Measurements from ENCODE around the gene PARM1. TPM values are rescaled to one million over a fixed set of nuclear protein-coding genes. Genes with fewer than 3 reads are reported as not detected.

Gene PARM1
- total RNA-seq, 3 donors from 2014 or later, result 0.08 to 0.19 (median 0.15) TPM

- Mint-ChIP-seq H3K9me3 (peaks cover 3% of the 10 kb centered on the region), H3K4me1 (ENCODE audit: low read depth) (peaks cover 9% of the 10 kb centered on the region), H3K27me3 (ENCODE audit: low read depth) (peaks cover 57% of the 10 kb centered on the region), H3K36me3 (ENCODE audit: insufficient read depth) (no peaks in the 10 kb centered on the region), H3K4me3 (no peak overlapping the region)
- DNase-seq, result no peak
- no peak for ATAC-seq
Measured at GRCh38 chr4:74930162-74930561, 2.8 kb upstream of the PARM1 start.

DNA sequence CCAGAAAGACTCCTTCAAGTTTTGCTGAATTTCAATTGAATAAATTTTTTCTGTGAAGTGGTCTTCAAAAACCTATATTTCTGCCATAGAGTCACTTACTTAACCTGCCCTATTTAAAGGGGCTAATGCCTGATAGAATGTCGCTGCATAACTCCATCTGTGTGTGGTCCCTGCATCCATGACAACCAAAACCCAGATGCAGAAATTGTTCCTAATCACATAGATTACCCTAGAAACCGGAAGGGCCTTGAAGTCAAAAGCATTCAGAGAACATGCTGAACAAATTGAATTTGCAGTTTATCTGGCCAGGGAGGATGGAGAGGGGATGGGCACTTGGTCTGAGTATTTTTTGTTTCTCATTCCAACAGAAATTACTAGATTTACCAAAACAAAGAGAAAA lies 1.5 kb upstream of the PARM1 start:
- ATAC-seq (no peak), DNase-seq (no peak)
- Mint-ChIP-seq H3K27me3 (ENCODE audit: low read depth) (peaks cover 57% of the 10 kb centered on the region), H3K36me3 (ENCODE audit: insufficient read depth) (no peaks in the 10 kb centered on the region), H3K9me3 (peaks cover 3% of the 10 kb centered on the region), H3K4me1 (ENCODE audit: low read depth) (peaks cover 9% of the 10 kb centered on the region), H3K4me3 (no peak overlapping the region)

DNA sequence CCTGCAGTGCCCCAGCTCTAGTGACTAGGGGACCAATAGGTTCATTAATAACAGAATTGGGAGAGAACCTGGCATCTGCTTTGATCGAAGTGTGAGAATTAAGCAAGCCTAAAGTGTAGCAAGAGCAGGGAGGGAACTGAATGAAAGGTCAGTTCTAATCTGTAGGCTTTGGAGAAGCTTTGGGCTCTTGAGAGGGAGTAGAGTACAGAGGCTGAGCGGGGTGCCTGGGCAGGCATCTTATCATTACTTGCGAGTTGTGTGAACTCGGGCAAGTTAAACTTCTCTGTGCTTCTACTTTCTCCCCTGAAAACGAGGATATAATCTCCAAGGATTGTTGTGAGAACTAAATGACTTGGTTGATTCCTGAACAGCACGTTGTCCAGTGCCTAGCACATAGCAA lies 906 bp upstream of the PARM1 start:
- Mint-ChIP-seq H3K4me3 (no peak overlapping the region), H3K4me1 (ENCODE audit: low read depth) (peaks cover 9% of the 10 kb centered on the region), H3K36me3 (ENCODE audit: insufficient read depth) (no peaks in the 10 kb centered on the region), H3K9me3 (peaks cover 3% of the 10 kb centered on the region), H3K27me3 (ENCODE audit: low read depth) (peaks cover 61% of the 10 kb centered on the region)
- DNase-seq (no peak), ATAC-seq (no peak)

DNA sequence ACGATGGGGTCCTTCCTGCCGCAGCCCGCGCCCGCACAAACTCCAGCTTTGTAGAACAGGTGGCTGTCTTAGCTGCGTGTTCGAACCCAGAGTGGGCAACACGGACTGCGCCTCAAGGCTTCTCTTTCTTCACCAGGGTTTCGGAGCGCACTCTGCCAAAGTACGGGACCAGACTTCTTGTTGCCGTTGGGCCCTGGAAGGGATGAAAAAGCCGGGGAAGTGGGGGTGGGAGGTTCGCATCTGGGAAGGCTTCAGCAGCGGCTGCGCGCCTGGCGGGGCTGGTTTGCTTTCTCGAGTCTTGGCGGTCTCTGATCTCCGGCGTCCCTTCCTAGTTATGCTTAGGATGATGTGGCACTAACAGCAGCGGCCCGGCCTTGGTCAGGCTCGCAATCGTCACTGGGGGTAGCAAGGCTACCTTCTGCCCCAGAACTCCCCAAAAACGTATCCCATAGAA lies 673 bp downstream of the PARM1 start:
- H3K27me3 Mint-ChIP-seq (ENCODE audit: low read depth), result peaks cover 64% of the 10 kb centered on the region
- H3K9me3 Mint-ChIP-seq, result peaks cover 3% of the 10 kb centered on the region
- no peak for DNase-seq
- H3K4me1 Mint-ChIP-seq (ENCODE audit: low read depth), result peaks cover 9% of the 10 kb centered on the region
- no peak for ATAC-seq
- H3K36me3 Mint-ChIP-seq (ENCODE audit: insufficient read depth), result no peaks in the 10 kb centered on the region
- H3K4me3 Mint-ChIP-seq, result peak overlapping the region; percentile 56

- H3K4me3 Mint-ChIP-seq, result peak overlapping the region; percentile 14
- peaks cover 63% of the 10 kb centered on the region for H3K27me3 Mint-ChIP-seq (ENCODE audit: low read depth)
- H3K4me1 Mint-ChIP-seq (ENCODE audit: low read depth), result peaks cover 9% of the 10 kb centered on the region
- no peaks in the 10 kb centered on the region for H3K36me3 Mint-ChIP-seq (ENCODE audit: insufficient read depth)
- DNase-seq (no peak), ATAC-seq (no peak)
- peaks cover 3% of the 10 kb centered on the region for H3K9me3 Mint-ChIP-seq
Measured at GRCh38 chr4:74934016-74934831, 1.3 kb downstream of the PARM1 start.

DNA sequence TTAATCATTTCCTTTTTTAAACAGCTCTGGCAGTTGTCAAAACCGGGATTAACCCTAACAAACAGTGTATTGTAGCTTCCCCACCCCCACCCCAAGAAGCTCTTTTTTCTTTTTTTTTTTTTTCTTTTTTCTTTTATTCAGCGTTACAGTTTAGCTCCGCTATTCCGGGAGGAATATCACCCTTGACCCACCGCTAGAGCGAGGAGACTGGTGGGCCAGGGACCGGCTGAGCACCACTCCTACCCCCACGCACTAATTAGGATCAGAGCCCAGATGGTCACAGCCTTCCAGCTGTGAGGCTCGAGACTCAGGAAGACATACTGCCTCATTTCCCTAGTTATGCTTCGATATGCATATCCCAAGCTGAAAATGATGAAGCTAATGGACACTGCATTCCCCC lies 2.0 kb downstream of the PARM1 start:
- peaks cover 9% of the 10 kb centered on the region for H3K4me1 Mint-ChIP-seq (ENCODE audit: low read depth)
- DNase-seq (no peak), ATAC-seq (no peak)
- H3K4me3 Mint-ChIP-seq, result no peak overlapping the region
- H3K27me3 Mint-ChIP-seq (ENCODE audit: low read depth), result peaks cover 60% of the 10 kb centered on the region
- peaks cover 3% of the 10 kb centered on the region for H3K9me3 Mint-ChIP-seq
- no peaks in the 10 kb centered on the region for H3K36me3 Mint-ChIP-seq (ENCODE audit: insufficient read depth)

DNA sequence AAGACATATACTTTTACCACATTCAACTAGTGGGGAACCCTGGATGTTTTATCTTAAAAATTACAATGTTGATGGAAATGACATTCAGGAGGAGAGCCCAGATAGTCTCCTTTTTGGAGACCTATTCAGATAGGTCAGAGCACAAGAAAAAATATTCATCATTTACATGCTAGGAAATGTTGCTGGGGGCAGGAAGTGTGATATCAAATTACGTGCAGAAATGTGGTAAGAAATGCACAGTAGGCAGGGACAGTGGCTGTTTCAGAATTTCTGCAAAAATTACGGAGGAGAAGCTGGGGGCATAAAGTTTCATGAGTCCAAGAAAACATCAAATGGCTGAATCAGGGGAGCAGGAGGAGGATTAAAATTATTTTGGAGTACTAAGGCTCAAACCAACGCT lies 8.2 kb downstream of the PARM1 start:
- Mint-ChIP-seq H3K4me3 (no peak overlapping the region), H3K9me3 (no peaks in the 10 kb centered on the region), H3K27me3 (ENCODE audit: low read depth) (peaks cover 10% of the 10 kb centered on the region), H3K4me1 (ENCODE audit: low read depth) (no peaks in the 10 kb centered on the region), H3K36me3 (ENCODE audit: insufficient read depth) (no peaks in the 10 kb centered on the region)
- ATAC-seq, result no peak
- DNase-seq, result no peak

DNA sequence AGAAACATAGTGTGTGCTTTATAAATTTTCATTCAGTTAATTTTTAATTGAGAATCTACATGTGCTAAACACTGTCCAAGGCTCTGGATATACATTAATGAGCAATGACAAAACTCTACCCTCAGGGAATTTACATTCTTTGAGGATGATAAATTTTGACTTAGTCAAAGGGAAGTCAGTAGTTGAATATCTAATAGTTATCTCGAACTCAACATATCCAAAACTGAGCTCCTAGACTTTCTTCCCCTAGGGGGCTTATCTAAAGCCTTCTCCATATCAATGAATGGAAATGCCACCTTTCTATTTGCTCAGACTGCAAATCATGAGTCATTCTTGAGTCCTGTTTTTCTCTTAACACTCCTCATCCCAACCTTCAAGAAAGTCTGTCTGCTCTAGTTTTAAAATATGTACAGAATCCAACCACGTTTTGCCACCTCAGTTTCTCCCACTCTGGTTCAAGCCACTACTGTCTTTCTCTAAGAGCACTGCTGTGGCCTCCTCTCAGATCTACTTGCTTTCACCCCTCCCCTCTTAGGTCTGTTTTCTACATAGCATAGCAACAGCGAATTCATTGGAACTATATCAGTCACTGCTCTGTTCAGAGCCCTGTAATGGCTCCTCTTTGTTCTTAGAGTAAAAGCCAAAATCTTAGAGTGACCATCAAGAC lies 9.5 kb downstream of the PARM1 start:
- Mint-ChIP-seq H3K4me1 (ENCODE audit: low read depth) (no peaks in the 10 kb centered on the region), H3K36me3 (ENCODE audit: insufficient read depth) (no peaks in the 10 kb centered on the region), H3K9me3 (no peaks in the 10 kb centered on the region), H3K4me3 (no peak overlapping the region), H3K27me3 (ENCODE audit: low read depth) (peaks cover 1% of the 10 kb centered on the region)
- DNase-seq (no peak), ATAC-seq (no peak)

DNA sequence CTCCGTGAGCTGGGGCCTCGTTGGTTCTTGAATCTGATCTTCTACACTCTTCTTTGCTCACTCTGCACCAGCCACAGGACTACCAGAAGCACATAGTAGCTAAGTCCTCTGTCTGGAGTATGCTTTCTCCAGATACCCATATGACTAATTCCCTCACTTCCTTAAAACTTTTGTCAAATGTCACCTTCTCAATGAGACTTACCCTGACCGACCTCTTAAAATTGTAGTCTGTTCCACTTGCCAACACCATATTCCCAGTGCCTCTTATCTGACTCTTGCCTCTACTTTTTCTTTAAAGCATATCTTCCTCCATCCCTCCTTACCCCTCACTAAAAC lies 10.0 kb downstream of the PARM1 start:
- DNase-seq (no peak), ATAC-seq (no peak)
- H3K9me3 Mint-ChIP-seq, result no peaks in the 10 kb centered on the region
- H3K36me3 Mint-ChIP-seq (ENCODE audit: insufficient read depth), result no peaks in the 10 kb centered on the region
- no peaks in the 10 kb centered on the region for H3K4me1 Mint-ChIP-seq (ENCODE audit: low read depth)
- peaks cover 1% of the 10 kb centered on the region for H3K27me3 Mint-ChIP-seq (ENCODE audit: low read depth)
- no peak overlapping the region for H3K4me3 Mint-ChIP-seq

GRCh38 chr4:74944354-74944793 lies 11.5 kb downstream of the PARM1 start:
- H3K4me3 Mint-ChIP-seq, result no peak overlapping the region
- H3K36me3 Mint-ChIP-seq (ENCODE audit: insufficient read depth), result no peaks in the 10 kb centered on the region
- H3K9me3 Mint-ChIP-seq, result no peaks in the 10 kb centered on the region
- no peaks in the 10 kb centered on the region for H3K4me1 Mint-ChIP-seq (ENCODE audit: low read depth)
- H3K27me3 Mint-ChIP-seq (ENCODE audit: low read depth), result peaks cover 1% of the 10 kb centered on the region
- DNase-seq, result no peak
- no peak for ATAC-seq

- Mint-ChIP-seq H3K27me3 (ENCODE audit: low read depth) (no peaks in the 10 kb centered on the region), H3K4me1 (ENCODE audit: low read depth) (no peaks in the 10 kb centered on the region), H3K9me3 (no peaks in the 10 kb centered on the region), H3K4me3 (no peak overlapping the region), H3K36me3 (ENCODE audit: insufficient read depth) (no peaks in the 10 kb centered on the region)
- DNase-seq (no peak), ATAC-seq (no peak)
Measured at GRCh38 chr4:74946196-74946595, 13.3 kb downstream of the PARM1 start.

DNA sequence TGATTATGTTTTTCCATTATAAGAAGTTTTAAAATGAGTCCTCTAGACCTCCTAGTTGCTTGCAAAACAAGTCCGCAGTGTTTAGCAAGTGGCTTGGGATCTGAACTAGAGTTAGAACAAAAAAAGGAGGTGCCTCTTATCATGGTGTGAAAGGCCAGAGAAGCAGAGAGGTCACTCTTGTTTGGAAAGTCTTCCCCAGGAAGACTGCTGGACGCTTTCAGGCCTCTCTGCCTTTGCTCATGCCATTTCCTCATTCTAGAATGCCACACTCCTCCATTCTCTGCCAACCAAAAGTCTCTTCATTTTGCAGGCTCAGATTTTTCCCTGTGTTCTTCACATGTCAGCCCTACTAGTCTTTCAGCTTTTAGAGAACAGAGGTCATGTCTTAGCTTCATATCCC lies 14.9 kb downstream of the PARM1 start:
- no peak for DNase-seq
- ATAC-seq, result no peak
- Mint-ChIP-seq H3K4me1 (ENCODE audit: low read depth) (no peaks in the 10 kb centered on the region), H3K9me3 (no peaks in the 10 kb centered on the region), H3K27me3 (ENCODE audit: low read depth) (no peaks in the 10 kb centered on the region), H3K4me3 (no peak overlapping the region), H3K36me3 (ENCODE audit: insufficient read depth) (no peaks in the 10 kb centered on the region)

- H3K4me3 Mint-ChIP-seq, result no peak overlapping the region
- no peaks in the 10 kb centered on the region for H3K36me3 Mint-ChIP-seq (ENCODE audit: insufficient read depth)
- DNase-seq (no peak), ATAC-seq (no peak)
- no peaks in the 10 kb centered on the region for H3K9me3 Mint-ChIP-seq
- no peaks in the 10 kb centered on the region for H3K27me3 Mint-ChIP-seq (ENCODE audit: low read depth)
- H3K4me1 Mint-ChIP-seq (ENCODE audit: low read depth), result no peaks in the 10 kb centered on the region
Measured at GRCh38 chr4:74948236-74948635, 15.3 kb downstream of the PARM1 start.

- no peaks in the 10 kb centered on the region for H3K9me3 Mint-ChIP-seq
Measured at GRCh38 chr4:74950200-74950599, 17.3 kb downstream of the PARM1 start.

DNA sequence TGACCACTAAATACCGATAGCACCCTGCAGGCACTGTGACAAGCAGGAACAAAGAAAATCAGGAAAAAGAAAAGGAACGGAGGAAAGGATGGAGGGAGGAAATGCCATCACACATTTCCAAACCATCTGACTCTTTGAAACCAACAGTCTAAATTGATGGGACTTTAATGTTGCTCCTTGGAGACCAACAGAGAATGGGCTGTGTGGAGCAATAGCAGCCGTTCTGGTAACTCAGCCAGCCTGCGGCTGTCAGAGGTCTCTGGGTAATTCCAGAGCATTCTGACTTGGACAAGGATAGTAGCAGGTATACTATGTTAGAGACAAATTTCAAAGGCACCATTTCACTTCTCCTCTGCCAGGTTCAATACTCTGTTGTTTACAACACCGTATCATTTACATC lies 18.0 kb downstream of the PARM1 start:
- no peak for DNase-seq
- Mint-ChIP-seq H3K4me3 (no peak overlapping the region), H3K9me3 (no peaks in the 10 kb centered on the region), H3K4me1 (ENCODE audit: low read depth) (no peaks in the 10 kb centered on the region), H3K27me3 (ENCODE audit: low read depth) (no peaks in the 10 kb centered on the region), H3K36me3 (ENCODE audit: insufficient read depth) (no peaks in the 10 kb centered on the region)
- ATAC-seq, result no peak

More at GRCh38 chr4:74950200-74950599, 17.3 kb downstream of the PARM1 start:
- no peak overlapping the region for H3K4me3 Mint-ChIP-seq
- H3K27me3 Mint-ChIP-seq (ENCODE audit: low read depth), result no peaks in the 10 kb centered on the region
- H3K4me1 Mint-ChIP-seq (ENCODE audit: low read depth), result no peaks in the 10 kb centered on the region
- no peak for ATAC-seq
- no peaks in the 10 kb centered on the region for H3K36me3 Mint-ChIP-seq (ENCODE audit: insufficient read depth)
- DNase-seq, result no peak

All from activated T-cell treated with anti-CD3 and anti-CD28 coated beads, Interleukin-2, amount 50 U/mL, for 4 hours (primary cell).